NOMO-1 treated with DMSO at 0.1 percent for 48 hours (cell line): ENCODE data around the gene CKB.

Experiments
- DNase-seq: peaks from one replicate; lab custom pipeline; 2025; ENCODE audit not compliant: unreplicated experiment; lab: John Stamatoyannopoulos, UW

CKB gene

GRCh38 chr14:103550451-103551337, 28.1 kb upstream of the CKB start:
- DNase-seq = no peak

- DNase-seq = no peak
Measured at GRCh38 chr14:103549361-103550311, 27.0 kb upstream of the CKB start.

- DNase-seq = no peak
Measured at GRCh38 chr14:103548463-103549351, 26.1 kb upstream of the CKB start.

- DNase-seq = no peak
Measured at GRCh38 chr14:103547941-103548462, 25.4 kb upstream of the CKB start.

GRCh38 chr14:103547455-103547940, 24.9 kb upstream of the CKB start:
- no peak for DNase-seq

GRCh38 chr14:103546652-103547454, 24.2 kb upstream of the CKB start:
- DNase-seq = peak; percentile 24

GRCh38 chr14:103545915-103546651, 23.5 kb upstream of the CKB start:
- no peak for DNase-seq

GRCh38 chr14:103545219-103545914, 22.7 kb upstream of the CKB start:
- DNase-seq = no peak

- no peak for DNase-seq
Measured at GRCh38 chr14:103544388-103545218, 22.0 kb upstream of the CKB start.

GRCh38 chr14:103543721-103544387, 21.2 kb upstream of the CKB start:
- DNase-seq = no peak

GRCh38 chr14:103543140-103543539, 20.5 kb upstream of the CKB start:
- no peak for DNase-seq

- no peak for DNase-seq
Measured at GRCh38 chr14:103542605-103543088, 20.0 kb upstream of the CKB start.

- DNase-seq = no peak
Measured at GRCh38 chr14:103541709-103542604, 19.3 kb upstream of the CKB start.

GRCh38 chr14:103540821-103541708, 18.4 kb upstream of the CKB start:
- no peak for DNase-seq
